Colon (tissue), 2 donors: ENCODE results near the gene CDSN.
"Not testable (repeated sequence)": the region's sequence is repeated elsewhere in the genome, so short reads cannot be mapped to it uniquely, and the experiment has no call there.

Source experiments
- FAIRE-seq: peaks from 2 replicates; lab custom pipeline; 2012; peaks lifted over from hg19 to GRCh38; lab: Jason Lieb, UNC
- donor health status: control.
- donor health status: control.

The CDSN gene

GRCh38 chr6:31081872-31082271 lies 38.4 kb downstream of the CDSN start:
- no peak for FAIRE-seq

GRCh38 chr6:31079656-31080261 lies 40.5 kb downstream of the CDSN start:
- no peak for FAIRE-seq

- FAIRE-seq = no peak
These were observed 43.6 kb downstream of the CDSN start for GRCh38 chr6:31076611-31077010.

- no peak for FAIRE-seq
These were observed 44.7 kb downstream of the CDSN start for GRCh38 chr6:31075528-31075927.

GRCh38 chr6:31074401-31074800 lies 45.8 kb downstream of the CDSN start:
- FAIRE-seq = no peak

- no peak for FAIRE-seq
These were observed 49.5 kb downstream of the CDSN start for GRCh38 chr6:31070711-31071197.

- FAIRE-seq = no peak
These were observed 51.4 kb downstream of the CDSN start for GRCh38 chr6:31068669-31069340.

- FAIRE-seq = not testable (repeated sequence)
These were observed 52.2 kb downstream of the CDSN start for GRCh38 chr6:31067891-31068668.

GRCh38 chr6:31067028-31067427 lies 53.2 kb downstream of the CDSN start:
- not testable (repeated sequence) for FAIRE-seq

- no peak for FAIRE-seq
These were observed 54.7 kb downstream of the CDSN start for GRCh38 chr6:31065556-31065955.
